Measurements from ENCODE around the gene HAUS1.

HAUS1 gene, protein sequence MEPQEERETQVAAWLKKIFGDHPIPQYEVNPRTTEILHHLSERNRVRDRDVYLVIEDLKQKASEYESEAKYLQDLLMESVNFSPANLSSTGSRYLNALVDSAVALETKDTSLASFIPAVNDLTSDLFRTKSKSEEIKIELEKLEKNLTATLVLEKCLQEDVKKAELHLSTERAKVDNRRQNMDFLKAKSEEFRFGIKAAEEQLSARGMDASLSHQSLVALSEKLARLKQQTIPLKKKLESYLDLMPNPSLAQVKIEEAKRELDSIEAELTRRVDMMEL

DNA sequence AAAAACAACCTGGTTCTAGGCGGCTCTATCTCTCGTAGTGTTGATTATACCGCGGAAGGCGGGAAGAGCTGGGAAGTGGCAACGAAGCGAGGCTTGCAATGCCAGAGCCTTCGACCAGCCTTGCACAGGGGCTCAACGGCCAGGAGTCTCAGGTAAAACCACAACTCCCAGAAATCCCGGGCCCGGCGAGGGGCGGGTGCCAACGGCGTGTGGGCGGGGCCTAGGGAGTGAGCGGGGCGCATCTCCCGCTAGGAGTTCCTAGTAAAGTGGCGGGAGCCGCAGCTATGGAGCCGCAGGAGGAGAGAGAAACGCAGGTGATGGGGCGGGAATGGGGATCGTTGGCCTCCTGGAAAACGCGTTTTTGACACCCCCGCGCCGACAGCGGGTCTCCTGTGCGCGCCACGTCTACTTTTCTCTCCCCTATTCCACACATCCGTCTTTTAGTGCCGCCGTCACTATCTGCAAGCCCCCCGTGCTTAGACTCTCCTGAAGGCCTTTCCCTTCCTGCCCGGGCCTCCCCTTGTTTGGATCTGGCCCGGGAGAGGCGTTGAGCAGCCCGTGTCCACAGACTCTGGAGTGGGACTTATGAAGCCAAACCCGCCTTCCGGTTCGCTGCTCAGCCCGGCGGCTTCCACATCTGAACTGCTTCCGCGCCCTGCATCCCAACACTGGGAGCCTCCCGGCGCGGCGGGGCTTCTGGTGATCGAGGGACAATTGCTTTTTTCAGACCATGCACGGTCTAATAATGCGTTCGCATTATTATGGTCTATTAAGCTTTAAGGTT is at the start of gene HAUS1:
TSS of gene HAUS1 (plus strand) at position 258 of the 784 bp plus-strand sequence. CDS start at position 285, 27 bp downstream.
- FAIRE-seq: no peak
- peak; percentile 90 for DNase-seq (ENCODE audit: low spot score)

DNA sequence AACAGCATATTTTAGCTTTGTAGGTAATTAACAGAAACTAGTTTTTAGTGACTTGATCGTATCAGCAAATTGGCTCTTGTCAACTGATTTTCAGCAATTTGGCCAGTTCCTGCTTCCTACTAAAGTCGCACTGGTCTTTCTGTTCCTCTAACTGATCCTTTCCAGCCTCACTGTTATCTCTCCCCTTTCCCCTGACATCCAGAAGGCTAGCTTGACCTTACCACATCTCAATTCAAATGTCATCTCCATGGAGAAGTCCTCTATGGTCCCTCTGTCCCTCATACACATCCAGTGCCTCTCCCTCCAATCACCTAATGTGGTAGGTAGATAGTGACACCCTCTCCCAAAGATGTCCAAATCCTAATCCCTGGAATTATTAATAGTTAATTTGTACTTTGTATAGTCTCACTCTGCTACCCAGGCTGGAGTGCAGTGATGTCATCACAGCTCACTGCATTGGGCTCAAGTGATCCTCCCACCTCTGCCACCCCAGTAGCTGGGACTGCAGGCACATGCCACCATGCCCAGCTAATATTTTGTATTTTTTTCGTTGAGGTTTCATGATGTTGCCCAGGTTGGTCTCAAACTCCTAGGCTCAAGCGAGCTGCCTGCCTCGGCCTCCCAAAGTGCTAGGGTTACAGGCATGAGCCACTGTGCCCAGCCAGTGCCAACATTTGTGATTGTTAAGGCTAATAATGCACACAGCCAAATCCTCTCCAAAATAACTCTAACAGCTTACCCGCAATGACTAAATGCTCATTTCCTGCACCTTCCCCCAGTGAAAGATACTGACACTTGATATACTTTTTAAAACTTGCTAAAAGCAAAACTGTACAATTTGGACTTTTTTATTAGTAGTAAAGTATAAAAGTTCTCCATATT is 49.0 kb upstream of the HAUS1 start:
- FAIRE-seq (no peak), DNase-seq (ENCODE audit: low spot score) (no peak)

DNA sequence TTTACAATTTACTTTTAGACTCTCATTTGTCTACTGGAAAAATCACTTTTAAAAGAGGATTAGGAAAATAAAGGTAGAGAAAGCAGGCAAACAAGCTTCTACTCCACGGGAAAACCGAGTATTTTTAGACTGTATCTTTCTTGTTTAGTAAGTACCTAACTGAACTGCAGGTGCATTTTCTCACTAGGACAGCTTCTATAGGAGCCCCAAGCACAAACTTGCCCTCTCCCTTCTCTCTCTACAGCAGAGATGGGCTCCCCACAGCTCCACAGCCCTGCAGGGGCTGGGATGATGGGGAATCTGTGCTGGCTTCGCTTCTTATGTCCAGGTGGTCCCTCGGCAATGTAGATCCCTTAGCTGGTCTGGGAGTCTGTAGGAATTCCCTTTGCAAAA is 48.4 kb upstream of the HAUS1 start:
- FAIRE-seq (no peak), DNase-seq (ENCODE audit: low spot score) (no peak)

DNA sequence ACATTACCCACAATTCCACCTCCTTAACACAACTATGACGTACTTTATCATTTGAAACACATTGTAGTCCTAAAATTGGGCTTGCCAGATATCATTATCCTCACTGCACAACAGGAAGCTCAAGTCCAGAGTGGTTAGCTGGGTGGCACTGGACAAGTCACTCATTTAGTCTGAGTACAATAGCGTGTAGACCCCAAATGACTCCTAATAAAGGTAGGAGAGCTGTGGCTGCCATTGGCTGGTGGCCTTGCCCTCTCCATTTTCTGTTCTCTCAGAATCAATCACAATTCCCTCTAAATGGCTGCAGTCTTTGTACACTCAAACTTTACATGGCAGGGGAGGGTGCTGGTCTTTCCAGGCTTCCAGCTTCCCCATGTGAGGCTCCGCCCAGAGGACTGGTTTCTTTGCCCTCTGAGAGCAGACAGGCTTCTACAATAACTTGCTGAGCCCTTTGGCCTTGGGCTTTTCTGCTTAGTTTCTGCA is 43.8 kb upstream of the HAUS1 start:
- DNase-seq (ENCODE audit: low spot score) (no peak), FAIRE-seq (no peak)

DNA sequence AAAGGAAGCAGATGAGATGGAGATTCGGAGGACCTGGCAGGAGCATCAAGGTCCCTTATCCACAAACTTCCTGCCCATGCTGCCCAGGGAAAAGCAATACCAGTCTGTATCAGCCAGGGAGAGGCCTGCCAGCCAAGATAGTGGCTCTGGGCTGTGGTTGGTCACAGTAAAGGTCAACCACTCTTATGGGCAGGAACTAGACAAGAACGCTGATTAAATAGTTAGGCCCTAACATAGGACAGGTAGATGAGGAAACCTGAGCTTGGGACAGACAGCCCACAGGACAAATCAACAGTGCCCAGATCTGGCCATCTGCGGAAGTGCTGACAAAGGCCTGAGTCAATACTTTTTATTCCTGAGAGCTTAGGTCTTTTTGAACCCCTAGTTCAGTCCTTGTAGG is 42.8 kb upstream of the HAUS1 start:
- no peak for DNase-seq (ENCODE audit: low spot score)
- FAIRE-seq: no peak

DNA sequence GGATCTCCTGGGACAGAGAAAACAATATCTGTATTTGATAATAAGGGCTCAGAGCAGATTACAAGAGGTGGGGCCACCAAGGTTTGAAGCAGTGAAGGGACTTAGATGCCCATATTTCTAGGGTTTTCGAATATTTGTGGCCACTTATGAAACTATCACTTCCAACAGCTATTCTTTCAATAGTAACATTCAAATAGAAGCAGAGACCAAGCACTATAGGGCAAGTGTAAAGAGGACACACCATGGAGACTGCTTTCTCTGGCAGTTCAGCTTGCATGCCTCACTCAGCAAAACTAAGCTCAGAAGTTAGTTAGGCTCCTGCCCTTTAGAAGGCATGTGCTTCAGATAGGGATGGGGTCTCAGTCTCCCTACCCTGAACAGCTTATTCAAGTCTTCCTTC is 42.4 kb upstream of the HAUS1 start:
- DNase-seq (ENCODE audit: low spot score) (no peak), FAIRE-seq (no peak)

DNA sequence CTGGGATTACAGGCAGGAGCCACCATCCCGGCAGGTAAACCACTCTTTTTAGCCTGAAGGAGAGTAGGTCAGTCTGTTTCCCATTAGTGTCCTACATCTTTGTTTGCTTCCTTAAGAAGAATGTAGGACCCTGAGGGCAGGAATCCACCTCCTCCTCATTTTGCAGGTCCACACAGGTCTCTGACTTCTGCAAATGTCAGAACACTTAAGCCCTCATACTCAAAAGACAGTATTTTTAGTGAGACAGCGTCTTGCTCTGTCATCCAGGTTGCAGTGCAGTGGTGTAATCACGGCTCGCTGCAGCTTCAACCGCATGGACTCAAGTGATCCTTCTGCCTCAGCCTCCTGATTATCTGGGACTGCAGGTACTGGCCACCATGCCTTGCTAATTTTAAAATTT is 41.4 kb upstream of the HAUS1 start:
- no peak for FAIRE-seq
- no peak for DNase-seq (ENCODE audit: low spot score)

DNA sequence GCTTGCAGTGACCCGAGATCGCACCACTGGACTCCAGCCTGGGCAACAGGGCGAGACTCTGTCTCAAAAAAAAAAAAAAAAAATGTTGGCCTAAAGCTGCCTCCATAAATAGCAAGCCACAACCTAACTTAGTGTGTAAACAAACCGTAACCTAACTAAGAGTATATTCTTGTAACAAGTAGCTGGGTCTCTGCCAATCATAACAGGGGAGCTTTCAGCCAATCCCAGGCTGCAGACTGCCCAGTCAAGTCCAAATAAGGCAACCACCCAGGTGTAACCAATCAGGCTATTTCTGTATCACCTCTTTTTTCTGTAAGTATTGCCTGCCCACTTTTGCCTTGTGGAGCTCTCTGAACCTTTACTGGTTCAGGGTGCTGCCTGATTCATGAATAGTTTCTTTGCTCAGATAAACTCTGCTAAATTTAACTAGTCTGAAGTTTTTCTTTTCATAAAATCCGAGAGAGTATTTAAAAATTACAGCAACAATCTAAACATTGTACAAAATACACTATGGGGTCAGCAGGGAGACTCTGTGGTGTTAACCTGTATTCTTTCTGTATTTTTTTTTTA is 36.7 kb upstream of the HAUS1 start:
- no peak for DNase-seq (ENCODE audit: low spot score)

DNA sequence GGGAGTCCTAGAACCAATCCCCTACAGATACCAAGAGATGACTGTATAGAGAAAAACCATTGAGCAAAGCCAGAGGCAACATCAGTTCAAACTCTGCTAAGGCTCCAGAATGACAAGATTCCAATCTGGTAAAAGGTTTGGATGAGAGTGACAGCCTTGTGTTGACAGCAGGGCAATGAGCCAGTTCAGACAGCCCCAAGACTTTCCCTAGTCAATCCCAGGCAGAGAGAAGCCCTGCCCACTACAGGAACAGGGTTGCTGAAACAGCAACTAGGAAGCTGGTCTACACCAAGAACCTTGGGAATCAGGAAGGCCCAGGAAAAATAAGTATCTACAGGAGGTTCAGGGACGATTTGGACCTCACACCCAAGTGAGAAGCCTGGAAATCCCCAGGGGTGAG is 35.4 kb upstream of the HAUS1 start:
- no peak for FAIRE-seq

More for the DNA sequence above, 36.7 kb upstream of the HAUS1 start:
- no peak for FAIRE-seq

DNA sequence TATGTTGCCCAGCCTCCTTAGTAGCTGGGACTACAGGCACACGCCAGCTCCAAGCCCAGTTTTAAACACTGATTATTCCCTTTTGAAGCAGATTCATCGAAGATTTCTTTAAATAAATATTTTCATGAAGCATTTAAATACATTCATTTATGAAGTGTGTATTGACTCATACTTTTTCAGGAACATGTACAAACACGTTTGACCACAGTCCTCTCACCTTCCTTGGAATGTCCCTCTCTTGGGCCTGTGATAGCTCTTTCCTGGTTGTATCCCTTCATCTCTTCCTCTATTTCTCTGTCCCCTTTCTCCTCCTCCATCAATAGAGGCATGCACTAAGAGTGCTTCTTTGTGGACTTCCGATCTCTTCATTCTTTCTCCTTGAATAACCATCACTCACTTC is 34.7 kb upstream of the HAUS1 start:
- DNase-seq (ENCODE audit: low spot score) (no peak), FAIRE-seq (no peak)

More for the DNA sequence above, 35.4 kb upstream of the HAUS1 start:
- DNase-seq (ENCODE audit: low spot score): no peak

DNA sequence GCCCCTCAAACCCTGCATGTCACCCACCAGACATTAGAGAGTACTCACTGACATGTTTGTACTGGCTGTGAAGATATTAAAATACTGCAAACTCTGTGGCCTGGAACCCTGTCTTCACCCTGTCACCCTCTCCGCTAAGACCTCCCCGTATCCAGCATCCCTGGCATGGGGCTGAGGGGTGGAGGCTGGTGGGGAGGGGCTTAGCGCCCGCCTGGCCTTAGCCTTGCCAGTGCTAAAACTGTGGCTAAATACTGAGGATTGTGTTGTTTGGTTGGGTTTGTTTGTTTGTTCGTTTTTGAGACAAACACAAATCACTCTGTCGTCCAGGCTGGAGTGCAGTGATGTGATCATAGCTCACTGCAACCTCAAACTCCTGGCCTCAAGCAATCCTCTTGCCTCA is 34.0 kb upstream of the HAUS1 start:
- DNase-seq (ENCODE audit: low spot score) (no peak), FAIRE-seq (no peak)

DNA sequence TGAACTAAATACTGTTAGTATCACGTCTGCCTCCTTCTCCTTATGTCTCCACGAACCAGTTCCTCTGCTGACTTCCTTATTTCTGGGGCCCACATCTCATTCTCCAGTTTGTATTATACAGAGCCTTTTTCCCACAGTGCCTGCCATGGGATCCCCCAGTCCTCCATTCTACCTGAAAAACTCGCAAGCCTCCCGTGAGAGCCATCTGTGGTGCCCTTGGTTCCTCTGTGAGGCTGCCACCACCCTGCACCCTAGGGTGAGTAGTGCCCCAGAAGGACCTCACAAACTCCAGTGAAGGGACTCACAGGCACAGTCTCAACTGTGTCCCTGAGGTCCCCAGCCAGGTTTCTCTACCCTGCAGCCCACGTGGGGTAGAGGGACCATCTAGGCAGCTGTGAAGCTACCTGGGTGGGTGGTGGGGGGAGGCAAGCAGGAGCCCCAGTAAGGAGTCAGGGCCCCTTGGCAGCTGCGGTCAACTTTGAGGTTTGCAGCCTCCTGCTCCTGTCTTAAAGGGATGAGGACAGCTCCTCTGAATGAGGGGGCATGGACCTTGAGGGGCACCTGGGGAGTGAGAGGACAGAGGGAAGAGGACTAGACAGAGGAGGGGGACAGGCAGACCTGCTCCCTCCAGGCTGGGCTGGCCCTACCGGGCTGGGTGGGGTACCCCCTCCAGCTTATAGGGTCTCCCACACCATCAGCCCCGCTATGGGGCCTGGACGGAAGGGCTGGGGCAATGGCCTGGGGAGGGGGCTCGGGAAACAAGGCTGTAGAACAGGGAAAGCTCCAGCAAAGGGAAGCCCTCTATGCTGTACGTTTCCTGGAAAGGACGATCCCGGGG is 33.2 kb upstream of the HAUS1 start:
- no peak for FAIRE-seq
- no peak for DNase-seq (ENCODE audit: low spot score)

DNA sequence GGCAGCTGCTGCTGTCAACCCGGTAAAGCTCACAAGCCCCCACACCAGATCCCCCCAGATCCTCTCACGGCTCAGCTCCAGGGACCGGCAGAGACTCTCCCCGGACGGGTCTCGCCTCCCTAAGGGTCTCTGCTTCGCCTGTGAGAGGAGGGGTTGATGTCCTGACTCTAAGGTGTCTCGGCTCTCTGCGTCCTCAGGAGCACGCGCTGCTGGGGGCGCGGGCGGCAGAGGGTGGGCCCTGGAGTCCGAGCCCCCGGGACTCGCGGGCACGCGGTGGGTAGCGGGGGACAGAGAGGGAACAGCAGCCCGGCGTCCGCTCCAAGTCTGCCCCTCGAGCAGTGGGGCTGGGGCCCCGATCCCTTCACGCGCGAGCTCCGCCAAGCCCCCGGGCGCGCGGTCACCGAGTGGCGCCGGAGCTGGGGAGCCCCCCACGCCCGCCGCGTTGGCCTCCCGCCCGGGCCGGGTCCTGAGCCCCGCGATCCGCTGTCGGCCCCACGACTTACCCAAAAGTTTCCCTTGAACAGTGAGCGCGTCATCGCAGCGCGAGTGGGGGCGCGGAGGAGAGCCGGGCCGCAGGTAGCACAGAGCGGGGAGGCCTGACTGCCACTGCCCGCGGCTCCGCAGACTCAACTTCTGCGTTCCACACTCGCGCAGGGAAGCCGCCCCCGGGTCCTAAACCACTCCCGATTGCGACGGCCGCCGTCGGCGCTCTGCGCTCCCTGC is 32.4 kb upstream of the HAUS1 start, which contains the start of gene PSTPIP2:
TSS of gene PSTPIP2 (minus strand) at position 608 of the 723 bp plus-strand sequence. CDS start at position 536, 72 bp downstream.
- DNase-seq (ENCODE audit: low spot score): peak; percentile 61
- FAIRE-seq: no peak

DNA sequence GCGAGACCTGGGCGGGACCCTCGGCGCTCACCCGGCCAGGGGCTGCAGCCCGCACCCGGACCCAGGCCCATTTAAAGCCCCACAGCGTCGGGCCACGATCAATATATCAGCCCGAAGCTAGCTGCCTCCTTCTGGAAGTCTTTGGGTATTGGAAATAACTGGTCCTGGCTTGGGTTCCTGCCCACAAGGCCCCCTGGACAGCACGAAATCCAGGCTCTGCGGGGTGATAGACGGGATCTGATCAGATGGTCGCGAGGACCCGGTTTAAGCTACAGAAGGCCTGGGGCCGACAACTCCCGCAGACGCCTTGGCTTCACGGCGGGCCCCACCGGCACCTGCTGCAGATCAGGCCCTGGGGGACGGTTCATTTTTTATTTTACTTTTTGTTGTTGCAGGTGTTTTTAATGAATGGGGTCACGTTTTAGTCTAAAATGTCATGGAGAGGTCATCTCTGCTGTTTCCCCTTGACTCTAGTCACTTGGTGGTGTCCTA is 31.8 kb upstream of the HAUS1 start:
- DNase-seq (ENCODE audit: low spot score) (no peak), FAIRE-seq (no peak)

DNA sequence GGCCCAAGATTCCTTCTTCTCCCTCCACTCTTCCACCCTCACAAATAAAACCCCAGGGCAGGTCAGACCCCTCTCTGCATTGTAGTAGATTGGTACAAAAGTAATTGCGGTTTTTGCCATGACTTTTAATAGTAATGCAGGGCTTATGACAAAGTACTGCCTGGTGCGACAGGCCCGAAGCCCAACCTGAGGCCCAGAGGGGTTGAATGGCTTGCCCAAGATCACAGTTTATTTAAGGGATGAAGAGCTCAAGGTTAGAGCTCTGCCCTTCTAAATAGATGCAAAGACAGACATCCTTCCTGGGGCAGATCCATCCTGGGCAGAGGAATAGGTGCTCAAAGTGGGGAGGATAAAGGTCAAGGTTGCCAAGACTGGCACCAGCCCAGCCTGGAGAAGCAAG is 31.2 kb upstream of the HAUS1 start:
- no peak for FAIRE-seq

DNA sequence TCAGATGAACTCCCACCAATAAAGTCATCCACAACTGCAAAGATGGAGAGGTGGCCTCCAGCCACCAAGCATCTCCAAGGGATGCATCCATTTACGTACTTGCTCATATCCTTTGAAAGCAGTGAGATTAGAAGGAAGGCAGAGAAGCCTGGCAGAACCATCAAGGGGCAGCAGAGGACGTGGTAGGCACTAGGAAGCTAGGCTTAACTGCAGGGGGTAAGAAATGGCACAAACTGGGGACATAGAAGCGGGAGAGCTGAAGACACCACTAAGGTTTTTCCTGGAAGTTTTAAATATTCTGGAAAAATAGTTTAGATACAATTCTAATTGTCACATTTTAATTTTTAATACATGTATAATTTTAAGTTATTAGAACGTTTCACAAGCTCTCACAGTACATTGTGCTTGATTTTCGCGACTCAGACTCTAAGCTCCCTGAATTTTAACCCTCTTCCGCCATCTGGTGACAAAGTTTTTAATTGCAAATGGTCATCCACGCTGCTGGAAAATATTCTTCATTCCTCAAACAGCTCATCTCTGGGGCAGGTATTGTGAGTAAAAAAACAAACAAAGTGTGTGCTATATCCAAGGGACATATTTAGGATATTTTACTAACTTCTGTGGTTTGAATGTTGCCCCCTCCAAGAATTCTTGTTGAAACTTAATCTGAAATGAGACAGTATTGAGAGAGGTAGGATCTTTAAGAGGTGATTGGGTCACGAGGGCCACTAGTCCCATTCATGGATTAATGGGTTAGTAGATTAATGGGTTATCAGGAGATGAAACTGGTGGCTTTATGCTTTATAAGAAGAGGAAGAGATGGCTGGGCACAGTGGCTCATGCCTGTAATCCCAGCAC is 30.5 kb upstream of the HAUS1 start:
- no peak for FAIRE-seq
- peak; percentile 33 for DNase-seq (ENCODE audit: low spot score)

More for the DNA sequence above, 31.2 kb upstream of the HAUS1 start:
- no peak for DNase-seq (ENCODE audit: low spot score)

DNA sequence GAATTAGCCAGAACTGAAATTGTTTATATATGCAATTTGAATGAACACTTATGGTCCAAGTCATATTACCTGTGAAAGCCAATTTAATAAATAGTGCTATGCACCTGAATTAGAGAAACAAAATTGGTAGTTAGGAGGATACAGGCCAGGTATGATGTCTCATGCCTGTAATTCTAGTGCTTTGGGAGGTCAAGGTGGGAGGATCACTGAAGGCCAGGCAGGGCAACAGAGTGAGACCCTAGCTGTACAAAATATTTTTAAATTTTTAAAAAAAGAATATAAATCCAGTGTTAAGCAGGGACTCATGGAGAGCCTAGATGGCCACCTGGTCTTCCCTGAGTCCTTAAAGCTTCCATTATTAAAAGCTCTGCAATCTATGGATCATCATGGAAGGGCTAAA is 24.8 kb upstream of the HAUS1 start:
- FAIRE-seq (no peak), DNase-seq (ENCODE audit: low spot score) (no peak)

DNA sequence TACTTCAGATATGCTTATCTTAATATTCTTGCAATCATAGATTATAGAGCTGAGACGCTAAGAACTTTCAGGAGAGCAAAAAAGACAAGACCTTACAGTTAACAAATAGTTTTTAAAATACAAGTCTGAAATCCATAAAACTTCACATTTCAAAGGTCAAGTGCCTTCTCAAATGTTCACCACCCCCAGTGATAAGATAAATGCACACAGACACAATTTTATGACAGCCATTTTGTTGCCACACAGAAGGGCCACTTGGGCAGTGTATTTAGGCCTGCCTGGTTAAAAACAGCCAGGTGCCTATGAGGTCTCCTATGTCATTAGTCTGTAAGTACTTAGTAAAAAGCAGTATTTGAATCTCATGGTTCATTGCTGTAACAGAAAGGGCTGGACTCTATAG is 24.0 kb upstream of the HAUS1 start:
- FAIRE-seq: no peak
- no peak for DNase-seq (ENCODE audit: low spot score)

DNA sequence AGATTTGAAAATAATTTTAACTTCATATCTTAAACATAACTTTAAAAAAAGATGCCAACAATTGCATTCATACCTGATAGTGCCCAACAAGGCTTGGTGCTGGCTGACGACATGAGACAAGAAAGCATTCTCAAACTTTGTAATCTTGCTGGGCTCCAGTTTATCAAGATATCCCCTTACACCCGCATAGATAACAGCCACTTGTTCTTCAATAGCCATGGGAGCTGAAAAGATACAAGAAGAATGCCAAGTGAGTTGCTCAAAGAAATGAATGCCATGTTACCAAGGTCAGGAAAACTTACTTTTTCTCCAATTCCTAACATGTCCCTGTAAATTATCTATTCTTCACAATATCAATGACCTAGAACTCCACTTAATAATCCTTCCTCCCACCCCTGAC is 19.8 kb upstream of the HAUS1 start:
- FAIRE-seq: no peak
- no peak for DNase-seq (ENCODE audit: low spot score)
